ENCODE results near the gene RPTOR.

Gene RPTOR

DNA sequence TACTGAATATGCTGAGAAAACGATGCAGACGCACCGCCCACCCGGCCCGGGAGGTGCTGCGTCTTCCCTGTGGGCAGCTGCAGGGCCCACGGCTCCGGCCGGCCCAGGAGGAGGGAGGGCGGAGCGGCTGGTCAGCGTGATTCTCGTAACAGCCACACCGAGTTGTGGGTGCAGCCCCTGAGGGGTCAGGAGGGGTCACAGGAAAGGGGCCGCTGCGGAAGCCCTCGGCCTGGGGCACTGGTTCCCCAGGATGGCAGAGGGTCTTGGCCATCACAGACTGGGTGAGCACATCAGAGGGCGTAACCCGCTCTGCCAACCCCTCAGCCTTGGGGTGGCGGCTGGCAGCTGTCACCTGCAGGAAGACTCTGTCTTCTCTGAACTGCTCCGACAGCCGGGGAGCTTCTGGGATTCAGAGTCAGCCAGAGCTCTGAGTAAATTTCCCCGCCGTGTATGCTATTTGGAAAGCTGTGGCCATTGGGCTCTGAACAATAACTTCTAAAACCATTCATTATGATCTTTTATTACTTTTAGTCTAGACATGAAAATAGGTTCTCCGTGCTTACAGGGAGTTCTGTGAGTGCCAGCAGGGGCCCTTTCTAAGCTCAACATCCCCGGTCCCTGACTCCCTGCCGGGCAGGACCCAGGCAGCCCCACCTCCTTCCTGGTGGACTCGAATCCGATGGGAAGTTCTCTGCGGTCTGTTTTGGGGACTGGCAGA, 359.6 kb downstream of the RPTOR start:
- Histone ChIP-seq H3K4me3 (ENCODE audit: low read depth, low read length, poor library complexity, severe bottlenecking) (no peak overlapping the region), H2AFZ (ENCODE audit: low read length) (no peak overlapping the region), H3K79me2 (ENCODE audit: insufficient read depth, low read length) (no peaks in the 10 kb centered on the region), H3K9ac (ENCODE audit: low read length) (no peak overlapping the region), H3K36me3 (ENCODE audit: insufficient read depth, low read length) (peaks cover 95% of the 10 kb centered on the region), H3K27ac (ENCODE audit: low read depth, low read length, poor library complexity, severe bottlenecking) (no peak overlapping the region), H3K27me3 (ENCODE audit: insufficient read depth, low read length) (no peaks in the 10 kb centered on the region), H4K20me1 (ENCODE audit: insufficient read depth, low read length) (no peaks in the 10 kb centered on the region), H3K9me3 (ENCODE audit: low read length) (no peaks in the 10 kb centered on the region), H3K4me2 (ENCODE audit: low read length) (no peak overlapping the region), H3F3A (ENCODE audit: insufficient read depth, low read length) (no peaks in the 10 kb centered on the region), H3K9me2 (ENCODE audit: low read depth, low read length) (no peaks in the 10 kb centered on the region), H3K4me1 (ENCODE audit: insufficient read depth, low read length, severe bottlenecking) (peaks cover 31% of the 10 kb centered on the region)
- TF ChIP-seq CTCF (IDR thresholded peaks at IDR 0.05; ENCODE audit: low read length) (no peak), EZH2 (IDR thresholded peaks at IDR 0.05; ENCODE audit: borderline replicate concordance, low read length) (no peak)

- TF ChIP-seq CTCF (IDR thresholded peaks at IDR 0.05; ENCODE audit: low read length): no peak
- no peak for TF ChIP-seq EZH2 (IDR thresholded peaks at IDR 0.05; ENCODE audit: borderline replicate concordance, low read length)
- Histone ChIP-seq H3K36me3 (ENCODE audit: insufficient read depth, low read length) (peaks cover 97% of the 10 kb centered on the region), H4K20me1 (ENCODE audit: insufficient read depth, low read length) (no peaks in the 10 kb centered on the region), H3K4me1 (ENCODE audit: insufficient read depth, low read length, severe bottlenecking) (peaks cover 25% of the 10 kb centered on the region), H2AFZ (ENCODE audit: low read length) (no peak overlapping the region), H3K4me3 (ENCODE audit: low read depth, low read length, poor library complexity, severe bottlenecking) (no peak overlapping the region), H3K4me2 (ENCODE audit: low read length) (no peak overlapping the region), H3K27me3 (ENCODE audit: insufficient read depth, low read length) (no peaks in the 10 kb centered on the region), H3K9me3 (ENCODE audit: low read length) (no peaks in the 10 kb centered on the region), H3K9me2 (ENCODE audit: low read depth, low read length) (no peaks in the 10 kb centered on the region), H3K27ac (ENCODE audit: low read depth, low read length, poor library complexity, severe bottlenecking) (no peak overlapping the region), H3K9ac (ENCODE audit: low read length) (no peak overlapping the region), H3F3A (ENCODE audit: insufficient read depth, low read length) (no peaks in the 10 kb centered on the region), H3K79me2 (ENCODE audit: insufficient read depth, low read length) (no peaks in the 10 kb centered on the region)
Observed at GRCh38 chr17:80905586-80906230, 361.1 kb downstream of the RPTOR start.

DNA sequence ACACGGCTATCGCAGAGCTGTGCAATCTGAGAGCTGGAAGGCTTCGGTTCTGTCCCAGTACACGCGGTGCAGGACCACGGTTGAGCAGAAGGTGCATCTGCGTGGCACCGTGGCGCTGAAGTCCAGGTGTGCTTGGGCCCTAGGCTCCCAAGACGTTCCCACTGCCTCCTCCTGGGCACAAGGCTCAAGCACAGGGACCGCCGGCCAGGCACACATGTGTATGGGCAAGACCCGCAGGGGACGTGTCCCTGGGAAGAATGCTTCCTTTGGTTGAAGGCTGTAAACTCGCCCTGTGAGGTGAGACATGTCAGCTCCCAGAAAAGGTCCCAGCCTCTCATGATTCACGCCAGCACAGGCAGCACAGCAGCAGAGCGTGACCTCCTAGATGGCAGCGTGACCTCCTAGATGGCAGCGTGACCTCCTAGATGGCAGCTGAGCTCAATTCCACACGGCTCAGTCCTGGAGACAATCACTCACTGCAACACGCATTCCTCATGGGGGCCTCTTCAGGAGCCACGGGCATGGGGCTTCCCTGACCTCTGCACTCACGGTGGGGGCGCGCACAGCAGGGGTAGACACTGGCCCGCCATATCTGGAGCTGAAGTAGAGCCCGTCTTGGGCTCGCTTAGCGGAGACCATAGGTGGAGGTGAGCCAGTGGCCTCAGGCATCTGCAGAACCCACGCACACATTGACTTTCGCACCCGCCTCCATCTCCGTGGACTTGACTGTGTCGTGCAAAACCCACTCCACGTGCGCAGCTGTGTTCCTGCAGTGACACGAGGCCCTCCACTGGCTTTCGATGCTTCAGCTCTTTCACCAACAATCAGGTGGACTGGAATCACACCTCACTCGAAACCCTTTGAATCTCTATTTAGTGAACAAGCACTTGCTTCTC, 362.0 kb downstream of the RPTOR start:
- Histone ChIP-seq H3K4me1 (ENCODE audit: insufficient read depth, low read length, severe bottlenecking) (peaks cover 15% of the 10 kb centered on the region), H3K79me2 (ENCODE audit: insufficient read depth, low read length) (no peaks in the 10 kb centered on the region), H4K20me1 (ENCODE audit: insufficient read depth, low read length) (no peaks in the 10 kb centered on the region), H2AFZ (ENCODE audit: low read length) (no peak overlapping the region), H3K27ac (ENCODE audit: low read depth, low read length, poor library complexity, severe bottlenecking) (no peak overlapping the region), H3K27me3 (ENCODE audit: insufficient read depth, low read length) (no peaks in the 10 kb centered on the region), H3K36me3 (ENCODE audit: insufficient read depth, low read length) (peaks cover 97% of the 10 kb centered on the region), H3K9me2 (ENCODE audit: low read depth, low read length) (no peaks in the 10 kb centered on the region), H3F3A (ENCODE audit: insufficient read depth, low read length) (no peaks in the 10 kb centered on the region), H3K9ac (ENCODE audit: low read length) (no peak overlapping the region), H3K4me3 (ENCODE audit: low read depth, low read length, poor library complexity, severe bottlenecking) (no peak overlapping the region), H3K4me2 (ENCODE audit: low read length) (no peak overlapping the region), H3K9me3 (ENCODE audit: low read length) (no peaks in the 10 kb centered on the region)
- TF ChIP-seq EZH2 (IDR thresholded peaks at IDR 0.05; ENCODE audit: borderline replicate concordance, low read length) (no peak), CTCF (IDR thresholded peaks at IDR 0.05; ENCODE audit: low read length) (no peak)

Data from OCI-LY1 (cell line).